HG03045 (cell line): Measurements from ENCODE around the gene ICE1.
"Not testable (repeated sequence)": the region's sequence is repeated elsewhere in the genome, so short reads cannot be mapped to it uniquely, and the experiment has no call there.

Source experiments
- ATAC-seq: cut with Tn5 transposase; IDR thresholded peaks from one replicate; pipeline ENCODE4 v1.9.1; 2021; ENCODE audit warnings: mild to moderate bottlenecking, moderate library complexity; ENCODE audit not compliant: unreplicated experiment

ICE1 gene

GRCh38 chr5:5487585-5488360 lies 65.3 kb downstream of the ICE1 start:
- ATAC-seq = no peak

GRCh38 chr5:5490774-5491347 lies 68.4 kb downstream of the ICE1 start:
- ATAC-seq = no peak

GRCh38 chr5:5492087-5492933 lies 69.8 kb downstream of the ICE1 start:
- ATAC-seq = no peak

GRCh38 chr5:5492934-5493271 lies 70.4 kb downstream of the ICE1 start:
- ATAC-seq = not testable (repeated sequence)

- ATAC-seq = peak; percentile 71
Measured at GRCh38 chr5:5494489-5495402, 72.3 kb downstream of the ICE1 start.

GRCh38 chr5:5497152-5497788 lies 74.8 kb downstream of the ICE1 start:
- ATAC-seq = peak; percentile 44

- no peak for ATAC-seq
Measured at GRCh38 chr5:5499442-5499841, 77.0 kb downstream of the ICE1 start.

GRCh38 chr5:5504325-5504724 lies 81.8 kb downstream of the ICE1 start:
- no peak for ATAC-seq

GRCh38 chr5:5505815-5506214 lies 83.3 kb downstream of the ICE1 start:
- ATAC-seq = no peak

GRCh38 chr5:5508391-5508790 lies 85.9 kb downstream of the ICE1 start:
- no peak for ATAC-seq

- no peak for ATAC-seq
Measured at GRCh38 chr5:5511904-5512416, 89.5 kb downstream of the ICE1 start.

- ATAC-seq = no peak
Measured at GRCh38 chr5:5512543-5512942, 90.1 kb downstream of the ICE1 start.

- not testable (repeated sequence) for ATAC-seq
Measured at GRCh38 chr5:5520622-5521021, 98.1 kb downstream of the ICE1 start.

- no peak for ATAC-seq
Measured at GRCh38 chr5:5521029-5521428, 98.6 kb downstream of the ICE1 start.

- ATAC-seq = no peak
Measured at GRCh38 chr5:5521478-5521877, 99.0 kb downstream of the ICE1 start.

- no peak for ATAC-seq
Measured at GRCh38 chr5:5522336-5522735, 99.9 kb downstream of the ICE1 start.

- peak; percentile 91 for ATAC-seq
Measured at GRCh38 chr5:5523066-5523505, 100.6 kb downstream of the ICE1 start.

- no peak for ATAC-seq
Measured at GRCh38 chr5:5524327-5524726, 101.8 kb downstream of the ICE1 start.

GRCh38 chr5:5531371-5531770 lies 108.9 kb downstream of the ICE1 start:
- no peak for ATAC-seq
